ENCODE data around the gene WDR43. TPM values are rescaled to one million over a fixed set of nuclear protein-coding genes. Genes with fewer than 3 reads are reported as not detected.

The WDR43 gene
- total and polyA plus RNA-seq, 9 of the 15 experiments (the other 6 are each of a cell fraction or from before 2014, with no cell fraction given), result 34.6 to 197 (median 105) TPM

DNA sequence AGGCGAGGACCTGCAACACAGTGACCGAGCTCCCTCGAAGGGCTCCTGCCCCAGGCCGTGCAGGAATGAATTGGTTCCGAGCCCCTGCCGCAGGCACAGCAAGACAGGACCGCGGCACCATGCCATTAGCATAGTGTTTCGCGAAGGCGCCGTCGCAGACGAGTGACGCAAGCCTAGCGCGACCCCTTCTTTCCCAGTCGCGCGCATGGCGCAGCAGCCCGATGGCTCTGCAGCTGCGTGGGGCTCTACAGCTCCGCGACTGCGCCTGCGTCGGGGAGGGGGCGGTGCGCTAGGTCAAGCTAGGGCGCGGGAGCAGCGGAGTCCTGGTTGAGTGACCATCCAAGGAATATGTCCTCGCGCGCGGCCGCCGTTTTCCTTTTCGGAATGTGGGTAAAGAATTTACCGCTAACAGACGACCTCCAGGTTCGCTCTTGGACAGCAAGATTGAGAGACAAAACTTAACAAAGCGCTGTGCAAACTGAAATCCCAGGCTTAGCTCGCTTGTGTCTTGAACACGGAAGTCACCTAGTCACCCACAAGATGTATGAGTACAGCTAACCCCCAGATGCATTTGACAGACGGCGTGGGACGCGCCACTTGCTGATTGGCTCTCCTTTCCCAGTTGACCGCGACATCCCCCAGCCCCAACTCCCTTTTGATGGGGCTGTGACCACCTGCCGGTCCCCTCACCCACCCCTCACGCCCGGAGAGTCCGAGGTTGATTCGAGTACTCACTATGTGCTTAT lies 24.1 kb upstream of the WDR43 start, which contains the start of gene TRMT61B (continued):
- TF ChIP-seq SAP30 (IDR thresholded peaks at IDR 0.05; ENCODE audit: borderline replicate concordance, insufficient read depth, low read depth, low read length, poor library complexity, severe bottlenecking) (peak; percentile 42), ZNF586 (CRISPR knock-in tag; conservative IDR thresholded peaks at IDR 0.05) (no peak), KDM4B (IDR thresholded peaks at IDR 0.05; ENCODE audit: borderline replicate concordance in 2 of 2, low read depth in 1 of 2) (0 out of 4 replicates have a peak, but pooled peaks of 1 of the 2 experiments have one; percentile 27), TCFL5 (CRISPR knock-in tag; conservative IDR thresholded peaks at IDR 0.05) (no peak), SOX6 (IDR thresholded peaks at IDR 0.05) (peak; percentile 28; the same call in 1 of the 2 replicates), ZNF76 (CRISPR knock-in tag; IDR thresholded peaks at IDR 0.05; ENCODE audit: borderline replicate concordance) (no peak; the same call in 1 of the 2 replicates), HDAC6 (IDR thresholded peaks at IDR 0.05; ENCODE audit: low read depth, low read length) (no peak), MAFK (IDR thresholded peaks at IDR 0.05; ENCODE audit: low read length) (no peak), ZNF57 (CRISPR knock-in tag; IDR thresholded peaks at IDR 0.05) (0 out of 2 replicates have a peak, but pooled peaks have one; percentile 46), MCM7 (IDR thresholded peaks at IDR 0.05) (no peak), GABPB1 (CRISPR knock-in tag; IDR thresholded peaks at IDR 0.05) (peak; percentile 54; the same call in 1 of the 2 replicates), EP400 (IDR thresholded peaks at IDR 0.05) (peak; percentile 95), PCBP2 (IDR thresholded peaks at IDR 0.05; ENCODE audit: low read depth, low read length, poor library complexity, severe bottlenecking) (no peak), WHSC1 (IDR thresholded peaks at IDR 0.05; ENCODE audit: low read length) (no peak)
- TF ChIP-seq, protein P1, sequence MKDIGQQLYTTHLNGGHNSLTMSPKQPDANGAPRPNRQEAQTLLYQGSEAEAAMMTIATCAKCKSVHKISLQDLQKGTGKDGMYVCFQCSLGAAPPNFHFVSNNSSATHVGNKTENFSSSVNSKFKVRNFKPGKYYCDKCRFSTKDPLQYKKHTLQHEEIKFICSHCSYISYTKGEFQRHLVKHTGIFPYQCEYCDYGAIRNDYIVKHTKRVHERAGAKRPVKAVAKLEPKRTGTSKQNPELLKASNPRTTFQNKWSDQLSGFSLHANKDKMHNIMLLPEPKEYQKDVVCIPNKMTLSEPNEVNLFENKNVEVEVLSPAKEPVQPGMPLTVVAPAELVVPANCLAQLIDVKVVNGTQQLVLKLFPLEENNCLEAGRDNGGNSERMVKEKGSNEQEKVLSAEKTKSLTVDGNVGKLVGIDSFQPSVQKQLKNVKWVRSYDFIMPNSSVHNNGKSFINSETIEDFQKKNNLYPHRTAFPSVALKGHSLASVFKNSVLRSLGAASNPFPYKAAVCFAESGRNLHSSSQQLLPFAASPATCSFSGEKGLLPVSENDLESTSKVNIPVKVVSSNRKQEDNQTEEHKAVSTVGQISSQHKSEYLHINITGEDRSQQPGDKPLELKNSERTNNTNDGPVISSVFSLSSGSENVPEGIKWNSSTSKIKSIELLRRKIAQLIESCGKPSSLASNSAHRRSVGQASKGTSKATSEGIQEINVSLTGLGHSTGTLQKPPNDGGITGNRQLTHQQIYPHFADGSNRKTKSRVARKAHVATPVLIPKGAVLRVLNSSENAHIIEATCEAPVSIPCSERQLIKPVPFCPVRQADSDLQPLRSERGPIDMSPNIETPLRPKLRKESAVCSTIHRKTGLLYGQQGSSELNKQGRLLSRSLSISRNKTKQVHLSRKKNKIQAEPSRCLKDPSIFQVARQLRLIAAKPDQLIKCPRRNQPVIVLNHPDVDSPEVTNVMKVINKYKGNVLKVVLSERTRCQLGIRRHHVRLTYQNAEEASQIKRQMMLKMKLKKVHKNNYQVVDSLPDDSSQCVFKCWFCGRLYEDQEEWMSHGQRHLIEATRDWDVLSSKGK (CRISPR knock-in tag; IDR thresholded peaks at IDR 0.05), result no peak
- TF ChIP-seq, protein P2, sequence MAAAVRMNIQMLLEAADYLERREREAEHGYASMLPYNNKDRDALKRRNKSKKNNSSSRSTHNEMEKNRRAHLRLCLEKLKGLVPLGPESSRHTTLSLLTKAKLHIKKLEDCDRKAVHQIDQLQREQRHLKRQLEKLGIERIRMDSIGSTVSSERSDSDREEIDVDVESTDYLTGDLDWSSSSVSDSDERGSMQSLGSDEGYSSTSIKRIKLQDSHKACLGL (CRISPR knock-in tag; IDR thresholded peaks at IDR 0.05; ENCODE audit: borderline replicate concordance, poor library complexity, severe bottlenecking), result peak; percentile 92
- TF ChIP-seq, protein P3, sequence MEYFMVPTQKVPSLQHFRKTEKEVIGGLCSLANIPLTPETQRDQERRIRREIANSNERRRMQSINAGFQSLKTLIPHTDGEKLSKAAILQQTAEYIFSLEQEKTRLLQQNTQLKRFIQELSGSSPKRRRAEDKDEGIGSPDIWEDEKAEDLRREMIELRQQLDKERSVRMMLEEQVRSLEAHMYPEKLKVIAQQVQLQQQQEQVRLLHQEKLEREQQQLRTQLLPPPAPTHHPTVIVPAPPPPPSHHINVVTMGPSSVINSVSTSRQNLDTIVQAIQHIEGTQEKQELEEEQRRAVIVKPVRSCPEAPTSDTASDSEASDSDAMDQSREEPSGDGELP (CRISPR knock-in tag; IDR thresholded peaks at IDR 0.05; ENCODE audit: borderline replicate concordance), result peak; percentile 92
- TF ChIP-seq, protein P4, sequence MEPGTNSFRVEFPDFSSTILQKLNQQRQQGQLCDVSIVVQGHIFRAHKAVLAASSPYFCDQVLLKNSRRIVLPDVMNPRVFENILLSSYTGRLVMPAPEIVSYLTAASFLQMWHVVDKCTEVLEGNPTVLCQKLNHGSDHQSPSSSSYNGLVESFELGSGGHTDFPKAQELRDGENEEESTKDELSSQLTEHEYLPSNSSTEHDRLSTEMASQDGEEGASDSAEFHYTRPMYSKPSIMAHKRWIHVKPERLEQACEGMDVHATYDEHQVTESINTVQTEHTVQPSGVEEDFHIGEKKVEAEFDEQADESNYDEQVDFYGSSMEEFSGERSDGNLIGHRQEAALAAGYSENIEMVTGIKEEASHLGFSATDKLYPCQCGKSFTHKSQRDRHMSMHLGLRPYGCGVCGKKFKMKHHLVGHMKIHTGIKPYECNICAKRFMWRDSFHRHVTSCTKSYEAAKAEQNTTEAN (CRISPR knock-in tag; IDR thresholded peaks at IDR 0.05), result no peak
- TF ChIP-seq, protein P5, sequence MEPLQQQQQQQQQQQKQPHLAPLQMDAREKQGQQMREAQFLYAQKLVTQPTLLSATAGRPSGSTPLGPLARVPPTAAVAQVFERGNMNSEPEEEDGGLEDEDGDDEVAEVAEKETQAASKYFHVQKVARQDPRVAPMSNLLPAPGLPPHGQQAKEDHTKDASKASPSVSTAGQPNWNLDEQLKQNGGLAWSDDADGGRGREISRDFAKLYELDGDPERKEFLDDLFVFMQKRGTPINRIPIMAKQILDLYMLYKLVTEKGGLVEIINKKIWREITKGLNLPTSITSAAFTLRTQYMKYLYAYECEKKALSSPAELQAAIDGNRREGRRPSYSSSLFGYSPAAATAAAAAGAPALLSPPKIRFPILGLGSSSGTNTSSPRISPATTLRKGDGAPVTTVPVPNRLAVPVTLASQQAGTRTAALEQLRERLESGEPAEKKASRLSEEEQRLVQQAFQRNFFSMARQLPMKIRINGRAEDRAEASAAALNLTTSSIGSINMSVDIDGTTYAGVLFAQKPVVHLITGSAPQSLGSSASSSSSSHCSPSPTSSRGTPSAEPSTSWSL (CRISPR knock-in tag; IDR thresholded peaks at IDR 0.05; ENCODE audit: borderline replicate concordance), result no peak
